ENCODE results near the gene SFXN5.
"Not testable (repeated sequence)": the region's sequence is repeated elsewhere in the genome, so short reads cannot be mapped to it uniquely, and the experiment has no call there.

Gene SFXN5, protein sequence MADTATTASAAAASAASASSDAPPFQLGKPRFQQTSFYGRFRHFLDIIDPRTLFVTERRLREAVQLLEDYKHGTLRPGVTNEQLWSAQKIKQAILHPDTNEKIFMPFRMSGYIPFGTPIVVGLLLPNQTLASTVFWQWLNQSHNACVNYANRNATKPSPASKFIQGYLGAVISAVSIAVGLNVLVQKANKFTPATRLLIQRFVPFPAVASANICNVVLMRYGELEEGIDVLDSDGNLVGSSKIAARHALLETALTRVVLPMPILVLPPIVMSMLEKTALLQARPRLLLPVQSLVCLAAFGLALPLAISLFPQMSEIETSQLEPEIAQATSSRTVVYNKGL

DNA sequence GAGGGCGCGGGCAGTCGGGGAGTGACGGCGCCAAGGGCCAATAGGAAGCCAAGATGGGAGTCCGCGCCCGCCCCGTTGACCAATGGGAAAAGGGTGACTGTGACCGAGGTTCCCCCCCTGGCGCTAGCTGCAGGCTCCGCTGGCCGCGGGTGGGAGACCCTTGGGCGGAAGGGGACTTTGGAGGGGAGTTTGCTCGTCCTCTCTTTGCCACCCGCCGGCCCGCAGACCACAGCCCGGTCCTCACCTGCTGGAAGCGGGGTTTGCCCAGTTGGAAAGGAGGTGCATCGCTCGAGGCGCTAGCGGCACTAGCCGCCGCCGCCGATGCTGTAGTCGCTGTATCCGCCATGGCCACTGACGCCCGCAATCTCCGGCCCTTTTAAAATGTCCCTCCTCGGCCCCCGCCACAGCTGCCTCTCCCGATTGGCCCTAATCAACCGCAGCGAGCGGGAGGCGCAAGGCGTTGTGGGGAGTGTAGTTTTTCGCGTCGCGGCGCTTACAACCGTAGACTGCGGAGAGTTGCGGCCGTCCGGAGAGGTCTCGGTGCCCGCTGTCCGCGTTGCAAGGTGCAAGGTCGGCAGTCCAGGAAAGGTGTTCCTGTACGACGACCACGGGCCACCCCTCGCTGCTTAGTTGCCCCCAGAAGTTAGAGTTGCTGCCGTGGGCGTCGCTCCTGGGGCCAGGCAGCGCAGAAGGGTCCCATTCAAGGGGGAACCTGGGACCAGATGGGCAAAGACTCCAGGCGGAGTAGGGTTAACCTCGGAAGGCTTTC, at the start of gene SFXN5:
TSS of gene SFXN5 (minus strand) at position 353 of the 769 bp plus-strand sequence. CDS start at position 346, 7 bp downstream.
- peak; percentile 72 for DNase-seq

DNA sequence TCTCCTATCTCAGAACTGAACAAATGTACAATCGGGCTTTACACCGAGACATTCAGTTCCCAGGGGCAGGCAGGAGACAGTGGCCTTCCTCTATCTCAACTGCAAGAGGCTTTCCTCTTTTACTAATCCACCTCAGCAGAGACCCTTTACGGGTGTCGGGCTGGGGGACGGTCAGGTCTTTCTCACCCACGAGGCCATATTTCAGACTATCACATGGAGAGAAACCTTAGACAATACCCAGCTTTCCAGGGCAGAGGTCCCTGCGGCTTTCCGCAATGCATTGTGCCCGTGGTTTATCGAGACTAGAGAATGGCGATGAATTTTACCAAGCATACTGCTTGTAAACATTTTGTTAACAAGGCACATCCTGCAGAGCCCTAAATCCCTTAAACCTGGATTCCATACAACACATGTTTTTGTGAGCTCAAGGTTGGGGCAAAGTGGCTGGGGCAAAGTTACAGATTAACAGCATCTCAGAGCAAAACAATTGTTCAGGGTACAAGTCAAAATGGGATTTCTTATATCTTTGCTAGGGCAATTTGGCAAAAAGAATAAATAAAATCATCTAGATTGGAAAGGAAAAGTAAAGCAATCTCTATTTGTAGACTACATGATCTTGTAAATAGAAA, 48.2 kb upstream of the SFXN5 start:
- not testable (repeated sequence) for DNase-seq

DNA sequence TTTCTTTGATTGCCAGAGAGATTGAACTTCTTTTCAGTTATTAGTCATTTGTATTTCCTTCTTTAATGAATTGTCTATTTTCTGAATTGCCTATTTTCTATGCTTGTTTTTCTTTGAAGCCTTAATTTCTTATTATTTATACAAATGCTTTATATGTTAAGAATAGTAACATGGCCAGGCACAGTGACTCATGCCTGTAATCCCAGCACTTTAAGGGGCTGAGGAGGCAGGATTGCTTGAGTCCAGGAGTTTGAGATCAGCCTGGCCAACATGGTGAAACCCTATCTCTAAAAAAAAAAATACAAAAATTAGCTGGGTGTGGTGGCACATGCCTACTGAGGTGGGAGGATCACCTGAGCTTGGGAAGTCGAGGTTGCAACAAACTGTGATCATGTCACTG, 45.9 kb upstream of the SFXN5 start:
- no peak for DNase-seq

DNA sequence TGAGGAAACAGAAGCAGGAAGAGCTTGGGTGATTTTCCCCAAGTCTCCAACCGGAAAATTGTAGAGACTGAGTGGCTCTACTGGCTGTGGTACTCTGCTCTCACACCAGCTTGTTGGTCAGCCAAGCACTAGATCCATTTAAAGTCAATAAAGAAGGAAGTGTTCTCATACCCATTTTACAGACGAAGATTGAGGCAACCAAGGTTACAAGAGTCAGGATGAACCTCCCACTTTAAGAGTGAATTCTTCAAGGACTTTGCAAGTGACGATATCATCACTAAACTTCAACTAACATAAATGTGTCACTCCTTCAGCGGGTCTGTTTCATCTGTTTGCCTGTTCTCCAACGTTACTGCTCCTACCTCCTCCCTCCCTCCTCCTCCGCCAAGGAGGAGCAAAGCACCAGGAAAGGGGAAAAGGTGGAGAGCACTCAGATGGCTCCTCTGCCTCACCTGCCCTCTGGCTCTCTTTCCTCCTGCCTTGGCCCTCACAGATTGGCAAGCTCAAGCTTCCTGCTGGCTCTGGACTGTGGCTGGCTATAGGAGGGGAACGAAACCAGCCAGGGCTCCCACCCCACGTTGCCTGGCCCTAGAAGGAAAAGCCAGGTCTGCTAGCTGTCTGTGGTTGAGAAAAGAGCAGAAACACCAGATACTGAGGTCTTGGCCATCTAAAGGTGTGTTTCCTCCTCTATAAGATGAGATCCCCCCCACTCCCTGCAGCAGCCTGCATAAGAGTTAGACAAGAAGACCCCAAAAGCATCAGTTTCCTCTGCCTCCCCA, 44.9 kb upstream of the SFXN5 start:
- DNase-seq = no peak

DNA sequence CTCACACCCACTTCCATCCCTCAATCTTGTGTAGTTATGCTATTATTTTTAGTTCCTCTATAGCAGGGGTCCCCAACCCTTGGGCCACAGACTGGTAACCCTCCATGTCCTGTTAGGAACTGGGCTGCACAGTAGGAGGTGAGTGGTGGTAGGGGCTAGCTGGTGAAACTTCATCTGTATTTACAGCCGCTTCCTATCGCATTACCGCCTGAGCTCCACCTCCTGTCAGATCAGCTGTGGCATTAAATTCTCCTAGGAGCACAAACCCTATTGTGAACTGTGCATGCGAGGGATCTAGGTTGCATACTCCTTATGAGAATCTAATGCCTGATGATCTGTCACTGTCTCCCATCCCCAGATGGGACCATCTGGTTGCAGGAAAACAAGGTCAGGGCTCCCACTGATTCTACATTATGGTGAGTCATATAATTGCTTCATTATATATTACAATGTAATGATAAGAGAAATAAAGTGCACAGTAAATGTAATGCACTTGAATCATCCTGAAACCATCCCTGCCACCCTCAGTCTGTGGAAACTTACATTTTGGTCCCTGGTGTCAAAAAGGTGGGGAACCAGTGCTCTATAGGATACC, 42.9 kb upstream of the SFXN5 start:
- DNase-seq = no peak

DNA sequence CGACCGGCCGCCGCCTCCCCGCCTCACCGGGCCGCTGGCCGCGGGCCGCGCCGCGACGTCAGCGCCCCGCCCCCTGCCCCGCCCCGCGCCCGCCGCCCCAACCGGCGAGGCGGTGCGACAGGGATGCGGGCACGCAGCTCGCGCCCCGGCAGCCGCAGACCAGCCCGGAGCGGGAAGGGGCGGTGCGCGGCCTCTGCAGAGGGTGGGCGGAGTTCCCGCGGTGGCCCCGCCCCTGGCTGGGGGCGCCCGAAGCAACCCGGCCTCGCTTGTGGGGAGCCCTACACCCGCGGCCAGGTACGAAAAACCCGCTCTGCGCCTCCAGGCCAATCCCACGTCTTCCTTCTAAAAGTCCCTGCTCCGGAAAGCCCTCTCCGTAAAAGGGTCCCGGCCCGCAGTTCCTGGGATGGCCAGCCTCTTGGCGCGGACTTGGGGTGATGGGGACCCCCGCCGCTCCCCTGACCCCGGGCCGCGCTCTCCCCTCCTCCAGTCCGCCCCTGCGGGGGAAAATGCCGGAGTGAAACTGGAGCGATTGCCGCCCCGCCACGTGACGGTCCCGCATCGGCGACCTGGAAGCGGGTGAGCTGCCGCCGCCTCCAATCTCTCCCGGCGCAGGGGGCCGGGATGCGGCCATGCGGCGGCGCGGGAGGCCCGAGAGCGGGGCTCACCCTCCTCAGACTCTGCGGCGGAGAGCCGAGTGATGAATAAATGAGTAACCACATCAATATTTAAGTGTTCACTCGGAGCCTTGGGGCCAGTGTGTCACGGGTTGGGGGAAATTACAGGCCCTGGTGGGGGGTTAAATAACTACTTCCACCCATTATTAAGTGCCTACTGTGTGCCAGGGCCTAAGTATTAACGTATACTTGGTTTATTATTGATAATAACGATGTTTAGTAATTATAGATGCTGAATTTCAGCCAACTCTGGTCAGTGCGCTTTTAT, 41.7 kb upstream of the SFXN5 start, which contains the start of gene RAB11FIP5:
TSS of gene RAB11FIP5 (minus strand) at position 36 of the 942 bp plus-strand sequence. CDS start 171 bp downstream, outside the sequence.
- DNase-seq = no peak

DNA sequence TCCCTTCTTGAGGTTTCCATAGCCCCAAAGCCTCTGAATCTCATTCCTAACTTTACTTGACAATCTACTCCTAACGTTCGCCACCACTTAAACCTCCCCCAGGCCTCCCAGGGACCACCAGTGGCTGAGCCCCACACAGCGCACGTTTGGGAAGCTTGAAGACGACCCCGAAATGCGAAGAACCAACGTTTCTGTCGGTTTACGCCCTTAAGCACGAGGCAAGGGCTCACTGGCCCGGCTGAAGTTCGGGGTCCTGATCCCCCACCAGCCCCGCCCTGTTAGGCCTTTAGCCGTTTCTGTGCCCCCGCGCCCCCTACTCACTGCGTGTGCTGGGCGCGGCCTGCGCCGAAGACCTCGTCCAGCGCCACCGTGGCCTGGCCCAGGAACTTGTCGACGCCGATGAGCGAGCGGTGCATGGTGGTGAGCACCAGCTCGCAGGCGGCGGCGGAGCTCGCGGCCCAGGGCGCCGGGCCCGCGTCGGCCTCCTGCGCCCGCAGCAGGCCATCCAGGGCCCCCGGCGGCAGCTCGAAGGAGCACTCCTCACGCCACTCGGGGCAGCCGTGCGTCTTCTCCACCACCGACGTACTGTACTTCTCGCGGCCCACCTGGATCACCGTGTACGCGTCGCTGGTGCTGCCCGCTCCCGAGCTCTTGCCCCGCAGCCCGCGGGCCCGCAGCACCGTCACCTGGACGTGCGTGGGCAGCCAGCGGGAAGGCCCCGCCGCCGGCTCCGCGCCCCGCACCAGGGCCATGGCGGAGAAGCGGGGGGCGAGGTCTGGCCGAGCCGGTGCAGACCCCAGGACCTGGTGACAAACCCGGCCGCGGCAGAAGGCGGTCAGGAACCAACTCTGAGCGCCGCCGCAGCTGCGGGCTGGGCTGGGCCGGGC, 40.8 kb upstream of the SFXN5 start:
- no peak for DNase-seq

DNA sequence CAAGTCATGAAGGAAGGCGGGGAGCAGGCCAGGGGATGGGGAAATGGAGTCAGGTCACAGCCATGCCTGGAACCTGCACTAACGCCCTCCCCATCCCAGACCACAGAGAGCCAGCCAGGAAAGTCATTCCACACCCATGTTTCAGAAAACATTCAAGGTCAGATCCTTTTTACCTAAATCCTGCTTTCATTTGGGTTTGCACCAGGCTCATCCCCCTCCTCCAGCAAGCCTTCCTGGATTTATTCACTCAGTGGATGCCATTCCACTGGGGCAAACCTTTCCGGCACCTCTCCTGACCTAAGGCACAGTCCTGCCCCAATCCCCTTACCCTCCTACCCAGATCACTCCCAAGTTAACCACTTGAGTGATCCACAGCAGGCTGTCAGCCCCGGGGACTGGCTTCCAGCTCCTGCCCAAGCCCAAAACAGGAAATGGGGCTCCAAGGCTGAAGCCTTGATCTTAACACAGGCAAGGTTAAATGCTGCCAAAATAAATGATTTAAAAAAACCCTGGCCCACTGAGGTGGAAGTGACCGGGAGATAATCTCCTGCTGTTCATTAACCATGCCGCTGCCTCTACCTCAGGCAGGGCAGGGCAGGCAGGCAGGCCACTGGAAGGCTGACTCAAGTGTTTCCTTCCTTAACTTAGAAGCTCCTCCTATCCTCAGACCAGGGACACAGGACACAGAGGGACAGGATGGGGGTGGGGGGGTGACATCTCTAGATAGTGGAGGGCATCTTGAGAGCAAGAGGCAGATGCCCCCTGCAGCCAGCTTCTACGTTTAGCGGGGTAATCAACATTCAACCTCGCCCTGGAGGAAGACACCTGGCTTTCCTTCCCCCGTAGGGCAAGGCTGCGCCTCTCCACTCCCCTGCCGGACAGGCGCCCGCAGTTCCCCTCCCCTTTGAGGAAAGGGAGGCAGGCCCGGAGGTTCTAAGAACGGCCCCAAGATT, 39.8 kb upstream of the SFXN5 start:
- no peak for DNase-seq

DNA sequence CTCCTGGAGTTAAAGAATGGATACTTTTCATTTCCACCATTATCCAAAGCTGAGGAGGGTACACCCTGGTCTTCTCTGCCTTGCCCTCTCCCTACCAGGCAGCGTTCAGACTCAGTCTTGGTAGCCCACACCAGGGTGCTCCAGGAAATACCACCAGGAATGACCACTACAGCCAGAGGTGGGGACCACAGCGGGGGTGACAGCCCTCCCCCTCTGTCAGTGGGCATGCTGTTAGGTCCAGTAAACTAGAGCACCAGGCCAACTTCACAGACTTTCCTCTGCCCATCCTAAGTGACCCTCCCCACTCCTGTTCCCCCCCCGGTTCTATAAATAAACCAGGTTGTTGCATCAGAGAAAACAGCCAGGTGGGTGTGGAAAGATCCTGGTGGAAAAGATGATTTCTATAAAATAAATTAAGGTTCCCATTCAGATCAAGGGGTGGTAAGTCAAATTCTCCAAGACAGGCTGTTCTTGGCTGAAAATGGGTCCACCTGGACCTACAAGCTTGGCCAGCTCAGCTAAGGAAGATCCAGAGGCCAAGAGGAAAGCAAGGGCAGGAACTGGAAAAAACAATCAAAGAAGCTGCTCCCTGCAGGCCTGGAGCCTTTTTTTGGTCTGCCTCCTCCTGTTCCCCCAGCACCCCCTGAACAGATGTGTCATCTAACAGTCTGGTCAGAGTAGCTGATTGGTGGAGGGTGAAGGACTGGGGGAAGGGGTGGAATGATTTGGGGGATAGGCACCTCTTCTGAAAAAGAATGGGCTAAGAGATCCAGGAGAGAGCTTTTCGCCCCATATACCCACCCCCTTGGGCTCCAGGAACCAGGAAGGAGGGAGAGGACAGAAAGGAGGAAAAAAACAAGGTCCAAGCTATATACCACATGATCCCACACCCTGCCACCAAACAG, 38.9 kb upstream of the SFXN5 start:
- DNase-seq = no peak

DNA sequence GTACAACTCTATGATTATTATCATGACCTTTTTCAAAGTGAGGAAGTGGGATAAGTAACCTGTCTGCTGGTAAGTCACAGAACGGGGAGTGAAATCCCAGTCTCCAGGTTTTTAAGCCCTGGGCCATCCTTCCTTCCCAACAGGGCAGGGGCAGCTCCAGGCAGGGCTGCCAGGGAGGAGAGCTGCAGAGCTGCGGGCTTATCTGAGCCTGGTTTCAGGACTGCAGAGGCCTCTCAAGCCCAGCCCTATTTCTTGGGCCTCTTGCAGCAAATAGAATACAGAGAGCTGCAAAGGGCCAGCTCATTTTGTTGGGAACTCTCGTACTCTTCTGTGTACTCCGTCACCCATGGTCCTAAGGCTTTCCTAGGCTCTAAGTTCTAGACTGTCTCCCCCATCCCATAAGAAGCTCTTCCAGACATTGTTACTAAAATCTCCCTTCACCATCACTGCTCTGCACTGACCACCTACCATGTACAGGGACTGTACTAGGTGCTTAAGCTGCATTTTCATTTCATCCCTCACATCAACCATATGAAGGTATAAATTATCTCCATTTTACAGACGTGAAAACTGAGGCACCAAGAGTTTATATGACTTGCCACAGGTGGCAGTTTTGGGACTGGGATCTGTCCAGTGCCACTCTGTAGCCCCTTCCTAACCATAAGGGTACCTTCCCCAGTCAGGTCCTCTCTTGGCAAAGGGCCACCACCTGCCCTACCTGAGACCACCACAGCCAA, 38.1 kb upstream of the SFXN5 start:
- no peak for DNase-seq

DNA sequence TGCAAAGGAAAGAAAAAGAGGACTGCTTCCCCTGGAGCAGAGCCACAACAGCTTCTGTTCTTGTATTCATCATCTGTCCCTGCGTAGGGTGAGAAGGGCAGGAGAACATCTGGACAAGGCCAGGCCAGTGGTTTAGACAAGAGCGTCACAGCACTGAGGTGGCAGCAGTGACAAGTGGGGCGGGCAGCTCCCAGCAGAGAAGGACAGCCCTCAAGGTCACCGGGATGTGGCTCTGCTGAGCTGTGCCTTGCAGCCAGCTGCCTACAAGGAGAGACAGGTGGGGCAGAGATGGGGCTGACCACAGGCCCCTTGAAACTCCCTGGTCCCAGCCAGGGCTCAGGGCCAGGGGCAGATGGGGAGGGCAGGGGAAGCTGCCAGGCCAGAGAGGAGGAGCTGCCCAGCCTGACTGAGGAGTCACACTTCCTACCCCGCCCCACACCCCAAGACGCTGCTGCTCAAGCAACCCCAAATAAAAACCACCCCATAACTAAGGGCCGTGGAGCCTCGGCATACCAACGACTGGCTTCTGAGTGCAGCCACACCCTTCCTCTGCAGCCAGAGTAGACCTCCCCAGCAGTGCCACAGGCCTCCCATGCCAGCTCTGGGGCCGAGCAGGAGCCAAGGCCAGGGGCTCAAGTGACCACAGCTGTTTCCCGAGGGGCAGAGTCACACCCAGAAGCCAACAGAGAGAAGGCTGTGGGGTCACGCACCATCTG, 35.9 kb upstream of the SFXN5 start:
- DNase-seq = no peak

DNA sequence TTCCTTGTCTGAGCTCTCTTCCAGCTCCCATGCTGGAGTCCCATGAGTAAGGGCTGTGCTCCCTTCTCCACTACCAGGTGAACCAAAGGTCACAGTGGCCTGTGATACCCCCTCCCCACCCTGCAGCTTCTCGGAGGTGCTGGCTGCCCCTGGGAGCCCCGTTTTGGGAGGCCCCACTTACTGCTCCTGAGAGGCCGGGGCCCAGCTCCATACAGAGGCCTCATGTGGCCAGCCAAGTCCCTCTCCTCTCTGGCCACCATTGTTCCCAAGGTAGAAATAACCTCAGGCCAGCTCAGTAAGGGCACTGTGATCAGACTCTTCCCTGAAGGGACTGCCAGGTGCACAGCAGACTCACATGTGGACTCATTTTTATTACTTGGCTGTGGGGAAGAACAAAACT, 35.3 kb upstream of the SFXN5 start:
- no peak for DNase-seq

DNA sequence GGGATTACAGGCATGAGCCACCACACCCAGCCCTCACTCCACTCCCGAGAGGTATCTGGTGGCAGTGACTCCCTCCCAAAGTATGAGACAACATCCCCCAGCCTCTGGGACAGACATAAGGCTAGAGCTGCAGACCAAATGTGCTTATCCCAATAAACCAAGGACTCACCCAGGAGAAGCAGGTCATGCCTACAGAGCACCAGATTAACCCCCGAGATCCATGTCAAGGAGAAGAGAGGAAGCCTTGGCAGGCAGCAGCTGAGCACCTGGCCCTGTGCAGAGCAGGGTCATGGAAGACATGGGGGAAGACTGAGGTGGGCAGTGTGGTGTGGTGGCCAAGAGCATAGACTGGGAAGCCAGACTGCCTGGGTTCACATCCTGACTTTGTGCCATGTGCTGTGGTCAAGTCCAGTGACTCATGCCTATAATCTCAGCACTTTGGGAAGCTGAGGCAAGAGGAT, 34.0 kb upstream of the SFXN5 start:
- no peak for DNase-seq

DNA sequence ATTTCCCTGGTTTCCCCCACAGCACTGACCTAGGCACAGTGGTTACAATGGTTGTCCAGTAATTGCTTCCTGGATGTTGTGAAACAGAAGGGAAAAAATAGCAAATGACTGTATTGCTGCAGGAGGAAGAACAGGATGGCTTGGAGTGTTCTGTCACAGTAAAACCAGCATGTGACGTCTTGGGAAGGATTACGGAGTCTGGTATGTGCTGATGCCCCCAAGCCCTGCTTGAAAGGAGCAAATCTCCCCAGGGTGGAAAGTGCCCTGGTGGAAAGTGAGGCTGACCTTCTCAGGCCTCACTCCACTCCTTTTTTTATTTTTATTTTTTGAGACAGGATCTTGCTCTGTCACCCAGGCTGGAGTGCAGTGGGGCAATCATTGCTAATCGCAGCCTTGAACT, 33.4 kb upstream of the SFXN5 start:
- no peak for DNase-seq

DNA sequence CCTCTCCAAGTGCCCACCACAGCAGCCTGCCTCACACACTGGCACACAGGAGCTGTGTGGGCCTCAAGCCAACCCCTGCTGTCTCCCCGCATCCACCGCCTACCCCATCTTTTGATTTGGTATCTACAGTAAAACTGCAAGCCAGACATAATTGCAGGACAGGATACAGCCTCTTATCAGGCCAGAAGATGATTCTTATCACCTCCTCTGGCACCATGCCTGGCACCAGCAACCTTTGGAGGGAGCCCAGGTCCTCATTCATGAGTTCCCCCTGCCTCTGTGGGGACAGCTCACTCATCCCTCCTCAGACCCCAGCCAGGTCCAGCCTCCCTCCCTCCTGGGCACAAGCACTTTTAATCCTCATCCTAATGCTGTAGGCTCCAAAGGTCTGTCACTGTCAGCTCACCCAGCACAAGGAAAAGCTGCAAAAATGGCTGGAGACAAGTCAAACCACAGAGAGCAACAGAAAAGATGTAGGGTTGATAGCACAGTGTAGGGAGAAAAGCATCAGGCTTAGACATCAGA, 31.6 kb upstream of the SFXN5 start:
- DNase-seq = no peak

DNA sequence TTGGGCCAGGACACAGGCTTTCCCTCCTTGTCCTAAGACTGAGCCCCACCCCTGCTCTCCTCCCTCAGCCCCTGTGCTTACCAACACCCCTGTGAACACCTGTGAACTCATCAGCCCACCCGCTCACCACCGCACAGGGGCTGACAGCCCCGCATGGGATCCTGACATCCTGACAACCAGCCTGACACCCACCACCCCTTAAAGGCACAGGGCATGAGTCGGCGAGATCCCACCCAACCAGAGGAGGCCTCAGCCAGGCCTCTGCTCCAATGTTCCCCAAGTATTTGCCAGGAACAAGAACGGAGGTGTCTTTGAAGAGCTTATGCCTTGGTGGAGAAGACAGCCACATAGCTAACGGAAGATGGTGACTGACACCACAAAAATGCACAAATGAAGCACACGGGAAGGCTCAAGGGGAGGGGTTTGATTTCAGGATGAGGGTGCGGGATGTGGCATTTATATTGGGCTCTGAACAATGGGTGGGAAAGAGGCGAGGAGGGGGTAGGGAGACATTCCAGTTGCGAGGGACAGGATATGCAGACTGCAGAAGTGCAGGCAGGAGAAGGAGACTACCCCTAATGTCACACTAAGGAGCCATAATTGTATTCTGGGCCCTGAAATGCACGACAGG, 30.2 kb upstream of the SFXN5 start:
- DNase-seq = no peak

Data from NCI-H1436 treated with DMSO at 0.1 percent for 48 hours (cell line).